ENCODE measurements around the gene SND1. TPM values are rescaled to one million over a fixed set of nuclear protein-coding genes. Genes with fewer than 3 reads are reported as not detected.
A peak's percentile ranks its signal among the peaks of the same experiment; 100 is the strongest.

Gene SND1
- total and polyA plus RNA-seq, 12 donors: 58.9 to 266 (median 132) TPM

GRCh38 chr7:128091106-128091505 lies 439.1 kb downstream of the SND1 start:
- Histone ChIP-seq H3K4me1 (replicated peaks in 1 of 2) (no peaks in the 10 kb centered on the region), H3K27me3 (no peaks in the 10 kb centered on the region), H3K9me3 (replicated peaks in 1 of 3) (no peaks in the 10 kb centered on the region), H3K27ac (no peak overlapping the region), H3K4me3 (no peak overlapping the region), H3K36me3 (replicated peaks in 1 of 2) (peaks cover 0 to 41% of the 10 kb centered on the region in 2 donors)
- TF ChIP-seq POLR2A (IDR thresholded peaks at IDR 0.05) (no peak), CTCF (IDR thresholded peaks at IDR 0.05) (no peak)
- intact Hi-C loops (cut with DNase I): no loop called here
- peak in 3 of 7 donors; percentile 36 to 53 (median 41) for DNase-seq
- 56 to 74% (median 66%) methylated on average over 3 of the region's 3 CpGs for WGBS, 4 donors

GRCh38 chr7:128092221-128092620 lies 440.2 kb downstream of the SND1 start:
- no peak for DNase-seq
- TF ChIP-seq POLR2A (IDR thresholded peaks at IDR 0.05) (no peak), CTCF (IDR thresholded peaks at IDR 0.05) (no peak)
- intact Hi-C loops (cut with DNase I): no loop called here
- no peaks in the 10 kb centered on the region for H3K4me1 ChIP-seq (replicated peaks in 1 of 2)
- H3K36me3 ChIP-seq (replicated peaks in 1 of 2): peaks cover 0 to 37% of the 10 kb centered on the region in 2 donors
- no peak overlapping the region for H3K4me3 ChIP-seq
- H3K9me3 ChIP-seq (replicated peaks in 1 of 3): no peaks in the 10 kb centered on the region
- H3K27ac ChIP-seq: no peak overlapping the region
- WGBS, 4 donors: 82 to 89% (median 86%) methylated on average over 5 of the region's 5 CpGs
- H3K27me3 ChIP-seq: no peaks in the 10 kb centered on the region

GRCh38 chr7:128093614-128094570 lies 441.9 kb downstream of the SND1 start:
- 85% methylated on average over 14 of the region's 14 CpGs for WGBS, 4 donors
- no peak overlapping the region for H3K27ac ChIP-seq
- peaks cover 0 to 37% of the 10 kb centered on the region in 2 donors for H3K36me3 ChIP-seq (replicated peaks in 1 of 2)
- H3K9me3 ChIP-seq (replicated peaks in 1 of 3): no peaks in the 10 kb centered on the region
- H3K4me1 ChIP-seq (replicated peaks in 1 of 2): no peaks in the 10 kb centered on the region
- H3K27me3 ChIP-seq: no peaks in the 10 kb centered on the region
- intact Hi-C loops (cut with DNase I): no loop called here
- no peak for TF ChIP-seq POLR2A (IDR thresholded peaks at IDR 0.05)
- TF ChIP-seq CTCF (IDR thresholded peaks at IDR 0.05): no peak
- H3K4me3 ChIP-seq: no peak overlapping the region
- no peak for DNase-seq

GRCh38 chr7:128094686-128095085 lies 442.7 kb downstream of the SND1 start:
- H3K36me3 ChIP-seq (replicated peaks in 1 of 2): peaks cover 0 to 32% of the 10 kb centered on the region in 2 donors
- intact Hi-C loops (cut with DNase I): no loop called here
- no peaks in the 10 kb centered on the region for H3K4me1 ChIP-seq (replicated peaks in 1 of 2)
- no peak overlapping the region for H3K4me3 ChIP-seq
- H3K9me3 ChIP-seq (replicated peaks in 1 of 3): no peaks in the 10 kb centered on the region
- TF ChIP-seq POLR2A (IDR thresholded peaks at IDR 0.05) (no peak), CTCF (IDR thresholded peaks at IDR 0.05) (no peak)
- no peak overlapping the region for H3K27ac ChIP-seq
- DNase-seq: no peak
- no peaks in the 10 kb centered on the region for H3K27me3 ChIP-seq
- WGBS, 4 donors: 90 to 94% (median 93%) methylated on average over 8 of the region's 8 CpGs
